HG03095 (cell line): ENCODE results near the gene TBXT.

ENCODE experiments used
- ATAC-seq: cut with Tn5 transposase; IDR thresholded peaks from one replicate; pipeline ENCODE4 v1.9.1; 2021; ENCODE audit warnings: moderate library complexity; ENCODE audit not compliant: unreplicated experiment

Gene TBXT

DNA sequence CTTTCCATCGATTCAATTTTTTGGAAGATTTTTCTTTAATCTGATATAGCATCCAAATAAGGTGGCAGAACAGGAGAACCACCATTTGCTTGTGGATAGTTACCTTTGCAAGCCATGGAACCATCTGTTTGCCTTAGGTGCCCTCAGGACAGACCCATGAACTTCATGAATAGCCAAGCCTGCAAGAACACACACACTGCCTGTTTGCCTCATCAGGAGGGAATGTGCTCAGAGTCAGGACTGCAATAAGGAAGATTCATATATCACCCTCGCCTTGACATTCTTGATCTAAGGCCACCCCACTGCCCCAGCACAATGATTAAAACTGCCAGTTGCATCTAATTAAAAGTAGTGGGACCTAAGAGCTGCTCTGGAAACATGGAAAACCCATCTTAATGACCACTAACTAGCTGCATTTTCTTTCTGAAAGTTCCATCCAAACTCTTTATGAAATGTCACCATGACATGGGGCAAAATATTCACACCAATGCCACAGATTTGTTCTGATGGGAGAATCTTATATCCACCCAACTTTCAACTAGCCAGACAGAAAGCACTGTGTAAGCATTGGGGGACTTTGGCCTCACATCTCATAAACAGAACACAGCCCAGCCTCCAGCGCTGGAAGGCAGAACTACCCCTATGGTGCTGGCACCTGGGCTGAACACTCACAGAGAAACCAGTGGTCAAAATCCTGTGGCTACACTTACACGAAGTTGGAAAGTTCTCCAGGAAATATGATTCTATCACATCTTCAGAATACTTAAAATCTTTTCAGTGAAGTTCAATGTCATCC is 48.3 kb downstream of the TBXT start:
- ATAC-seq, result no peak

DNA sequence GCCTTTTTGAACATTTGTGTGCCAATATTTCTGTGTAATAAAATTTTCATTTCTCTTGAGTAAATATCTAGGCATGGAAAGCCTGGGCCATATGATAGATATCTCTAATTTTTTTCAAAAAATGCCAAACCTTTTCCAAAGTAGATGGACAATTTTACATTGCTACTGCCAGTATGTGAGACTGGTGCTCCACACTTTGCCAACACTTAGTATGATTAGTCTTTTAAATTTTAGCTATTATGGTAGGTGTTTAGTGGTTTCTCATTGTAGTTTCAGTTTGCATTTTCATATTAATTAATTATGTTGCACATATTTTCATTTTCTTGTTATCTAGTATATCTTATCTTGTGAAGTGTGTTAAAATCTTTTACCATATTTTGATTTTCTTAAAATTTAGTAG is 52.0 kb downstream of the TBXT start:
- ATAC-seq, result no peak

DNA sequence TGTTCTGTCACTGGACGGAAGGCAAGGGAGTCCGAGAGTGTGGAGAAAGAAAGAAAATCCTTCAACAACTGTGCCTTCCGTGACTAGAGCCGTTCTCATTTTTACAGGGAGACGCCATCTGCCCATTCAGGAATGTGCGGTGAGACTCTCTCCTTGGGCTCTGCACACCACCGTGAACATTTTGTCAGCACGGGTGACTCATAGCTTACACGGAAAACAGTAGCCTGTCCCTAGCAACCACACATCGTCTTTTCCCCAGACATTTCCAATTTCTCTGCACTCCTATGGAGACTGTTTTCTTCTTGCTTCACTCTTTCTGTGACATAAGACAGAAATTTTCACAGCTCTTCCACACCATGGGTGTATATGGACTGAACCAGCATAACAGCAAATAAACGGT is 55.1 kb downstream of the TBXT start:
- no peak for ATAC-seq

- ATAC-seq, result no peak
Measured at GRCh38 chr6:166109608-166110007, 58.0 kb downstream of the TBXT start.
